H9 (cell line): Measurements from ENCODE around the gene CHD6. TPM values are rescaled to one million over a fixed set of nuclear protein-coding genes. Genes with fewer than 3 reads are reported as not detected.
A peak's percentile ranks its signal among the peaks of the same experiment; 100 is the strongest.

Source experiments
- DNase-seq: peaks from one replicate; pipeline ENCODE4 v3.0.0-alpha.2; 2017
- H2AFZ ChIP-seq: one replicate; pipeline ENCODE4 v1.6.1; 2013; ENCODE audit warnings: mild to moderate bottlenecking, low read length, control low read depth, moderate library complexity
- H2AK5ac ChIP-seq: 2 replicates; pipeline ENCODE4 v1.6.1; 2013; ENCODE audit warnings: low read length, control low read depth, mixed read lengths; ENCODE audit not compliant: insufficient read length
- H2BK120ac ChIP-seq: one replicate; pipeline ENCODE4 v1.6.1; 2013; ENCODE audit warnings: low read depth, mild to moderate bottlenecking, low read length, control low read depth, inconsistent platforms; ENCODE audit not compliant: poor library complexity, severe bottlenecking
- H2BK12ac ChIP-seq: 2 replicates; pipeline ENCODE4 v1.6.1; 2013; ENCODE audit warnings: low read length, control low read depth, mixed read lengths, low read depth; ENCODE audit not compliant: insufficient read length
- H2BK15ac ChIP-seq: 2 replicates; pipeline ENCODE4 v1.6.1; 2013; ENCODE audit warnings: low read depth, low read length, control low read depth
- H2BK20ac ChIP-seq: one replicate; pipeline ENCODE4 v1.6.1; 2013; ENCODE audit warnings: low read depth, mild to moderate bottlenecking, low read length, control low read depth, inconsistent platforms; ENCODE audit not compliant: poor library complexity, severe bottlenecking
- H2BK5ac ChIP-seq: 2 replicates; pipeline ENCODE4 v1.6.1; 2013; ENCODE audit warnings: low read length, control low read depth, mixed read lengths; ENCODE audit not compliant: insufficient read length
- H3K14ac ChIP-seq: 2 replicates; pipeline ENCODE4 v1.6.1; 2013; ENCODE audit warnings: low read length, control low read depth; ENCODE audit not compliant: insufficient read depth
- H3K18ac ChIP-seq: 2 replicates; pipeline ENCODE4 v1.6.1; 2013; ENCODE audit warnings: low read depth, mild to moderate bottlenecking, mixed read lengths, low read length, control low read depth; ENCODE audit not compliant: insufficient read length
- H3K23ac ChIP-seq: 2 replicates; pipeline ENCODE4 v1.6.1; 2013; ENCODE audit warnings: low read length, control low read depth, mixed read lengths, low read depth; ENCODE audit not compliant: insufficient read length
- H3K23me2 ChIP-seq: 2 replicates; pipeline ENCODE4 v1.6.1; 2013; ENCODE audit warnings: low read depth, mild to moderate bottlenecking, mixed read lengths, low read length, control low read depth; ENCODE audit not compliant: insufficient read length, poor library complexity, severe bottlenecking
- H3K27ac ChIP-seq: 2 replicates; pipeline ENCODE4 v1.5.1; 2013; ENCODE audit warnings: low read length, control low read depth, mixed read lengths, low read depth; ENCODE audit not compliant: insufficient read length
- H3K27me3 ChIP-seq: 2 replicates; pipeline ENCODE4 v1.6.1; 2013; ENCODE audit warnings: low read length, control low read depth, inconsistent platforms; ENCODE audit not compliant: insufficient read depth
- H3K4ac ChIP-seq: 2 replicates; pipeline ENCODE4 v1.6.1; 2013; ENCODE audit warnings: low read depth, mild to moderate bottlenecking, control low read depth, inconsistent platforms, low read length, moderate library complexity
- H3K4me1 ChIP-seq: 2 replicates; pipeline ENCODE4 v1.6.1; 2013; ENCODE audit warnings: low read length, control low read depth, inconsistent platforms; ENCODE audit not compliant: insufficient read depth
- H3K4me2 ChIP-seq: 2 replicates; pipeline ENCODE4 v1.6.1; 2013; ENCODE audit warnings: low read length, control low read depth, mixed read lengths; ENCODE audit not compliant: insufficient read length, insufficient read depth
- H3K56ac ChIP-seq: 2 replicates; pipeline ENCODE4 v1.6.1; 2013; ENCODE audit warnings: low read depth, mild to moderate bottlenecking, mixed read lengths, low read length, control low read depth; ENCODE audit not compliant: insufficient read length
- H3K79me1 ChIP-seq: 2 replicates; pipeline ENCODE4 v1.6.1; 2013; ENCODE audit warnings: low read depth, mild to moderate bottlenecking, moderate library complexity, low read length, control low read depth, inconsistent platforms; ENCODE audit not compliant: insufficient read depth, poor library complexity, severe bottlenecking
- H3K79me2 ChIP-seq: 2 replicates; pipeline ENCODE4 v1.6.1; 2013; ENCODE audit warnings: low read length, control low read depth, inconsistent platforms; ENCODE audit not compliant: insufficient read depth
- H3K9ac ChIP-seq: 2 replicates; pipeline ENCODE4 v1.6.1; 2013; ENCODE audit warnings: low read length, control low read depth, mixed read lengths; ENCODE audit not compliant: insufficient read length; ENCODE audit errors: extremely low read depth
- H3K9me3 ChIP-seq: one replicate; pipeline ENCODE4 v1.6.1; 2013; ENCODE audit warnings: low read depth, low read length, inconsistent platforms; ENCODE audit not compliant: control insufficient read depth
- H3T11ph ChIP-seq: one replicate; pipeline ENCODE4 v1.6.1; 2013; ENCODE audit warnings: mild to moderate bottlenecking, low read length, control low read depth, inconsistent platforms
- H4K20me1 ChIP-seq: one replicate; pipeline ENCODE4 v1.6.1; 2013; ENCODE audit not compliant: control insufficient read depth, insufficient read length, insufficient read depth
- H4K5ac ChIP-seq: 2 replicates; pipeline ENCODE4 v1.6.1; 2013; ENCODE audit warnings: low read depth, mild to moderate bottlenecking, mixed read lengths, low read length, control low read depth; ENCODE audit not compliant: insufficient read length
- H4K8ac ChIP-seq: replicated peaks from 2 replicates; pipeline ENCODE4 v1.6.1; 2013; ENCODE audit warnings: low read length, control low read depth, mixed read lengths, low read depth; ENCODE audit not compliant: insufficient read length
- H4K91ac ChIP-seq: 2 replicates; pipeline ENCODE4 v1.6.1; 2013; ENCODE audit warnings: low read depth, mild to moderate bottlenecking, moderate library complexity, mixed read lengths, low read length, control low read depth; ENCODE audit not compliant: insufficient read length
- H3K27ac Mint-ChIP-seq, 3 experiments: 2 replicates in 2 of 3; 3 replicates in 1 of 3; pipeline ENCODE4 v1.8.0; 2020 to 2021; ENCODE audit warnings: mixed read lengths in 3 of 3, mild to moderate bottlenecking in 1 of 3, moderate library complexity in 1 of 3
- H3K27me3 Mint-ChIP-seq: 2 replicates; pipeline ENCODE4 v1.8.0; 2021; ENCODE audit warnings: low read depth, mild to moderate bottlenecking, moderate library complexity, mixed read lengths
- H3K36me3 Mint-ChIP-seq, 3 experiments: 2 replicates in 2 of 3; 3 replicates in 1 of 3; pipeline ENCODE4 v1.8.0; 2020 to 2021; ENCODE audit warnings: low read depth in 3 of 3, mixed read lengths in 3 of 3; ENCODE audit not compliant: insufficient read depth in 1 of 3
- H3K4me1 Mint-ChIP-seq, 2 experiments: 2 replicates each; pipeline ENCODE4 v1.8.0; 2020; ENCODE audit warnings: mixed read lengths in 2 of 2
- H3K4me3 Mint-ChIP-seq, 2 experiments: 2 replicates in 1 of 2; 3 replicates in 1 of 2; pipeline ENCODE4 v1.8.0; 2020 to 2021; ENCODE audit warnings: mild to moderate bottlenecking in 2 of 2, mixed read lengths in 2 of 2, moderate library complexity in 1 of 2
- H3K9me3 Mint-ChIP-seq, 2 experiments: 2 replicates in 1 of 2; 3 replicates in 1 of 2; pipeline ENCODE4 v1.8.0; 2020; ENCODE audit warnings: mild to moderate bottlenecking in 2 of 2, mixed read lengths in 2 of 2, moderate library complexity in 1 of 2
- CTCF ChIP-seq: fragments of 200-600 bp; sonication (generic); conservative IDR thresholded peaks from 3 replicates; pipeline ENCODE4 v1.8.0; 2021; ENCODE audit warnings: antibody characterized with exemption, mild to moderate bottlenecking
- WGBS: extraction: QIAGEN DNeasy Blood & Tissue Kit; methylation state at CpG from one replicate; pipeline ENCODE4 v1.1.7; 2013; ENCODE audit warnings: missing lambda C conversion rate, low lambda C conversion rate, mixed read lengths; ENCODE audit not compliant: insufficient read length; ENCODE audit errors: extremely low coverage; 5-methylcytosine and 5-hydroxymethylcytosine counted together
- total RNA-seq: library from RNA; stranded (reverse); gene quantifications from 2 replicates; pipeline ENCODE4 v1.2.1, GENCODE V29; 2021

The CHD6 gene
- total RNA-seq, 1 experiment from 2014 or later, result 51.5 TPM

- no peak for DNase-seq
- no peak overlapping the region for H2BK12ac ChIP-seq
- no peak overlapping the region for H2BK120ac ChIP-seq
- no peak overlapping the region for H4K8ac ChIP-seq
- Mint-ChIP-seq H3K36me3 (peaks cover 0 to 7% (median 6%) of the 10 kb centered on the region in 3 experiments; a peak in 4 of 7 replicates), H3K27me3 (no peaks in the 10 kb centered on the region), H3K4me3 (no peak overlapping the region), H3K27ac (peak overlapping the region in 1 of 3 experiments; percentile 81; a peak in 1 of 7 replicates), H3K4me1 (peaks cover 43 to 51% of the 10 kb centered on the region in 2 experiments), H3K9me3 (peaks cover 0 to 9% of the 10 kb centered on the region in 2 experiments; a peak in 3 of 5 replicates)
- H3K4ac ChIP-seq, result no peak overlapping the region
- no peak overlapping the region for H3K56ac ChIP-seq
- no peak overlapping the region for H3K18ac ChIP-seq
- H2BK20ac ChIP-seq, result no peak overlapping the region
- H3K9ac ChIP-seq, result no peak overlapping the region
- H3K4me2 ChIP-seq, result no peak overlapping the region
- H2AFZ ChIP-seq, result no peak overlapping the region
- H3K79me2 ChIP-seq, result peaks cover 28% of the 10 kb centered on the region; the same call in 1 of the 2 replicates
- no peak overlapping the region for H2BK15ac ChIP-seq
- peaks cover 7% of the 10 kb centered on the region for H3K79me1 ChIP-seq
- no peak overlapping the region for H4K91ac ChIP-seq
- H3K27ac ChIP-seq, result no peak overlapping the region
- H3K23me2 ChIP-seq, result no peaks in the 10 kb centered on the region
- H3K23ac ChIP-seq, result no peak overlapping the region
- no peaks in the 10 kb centered on the region for H3K27me3 ChIP-seq
- no peak overlapping the region for H3K14ac ChIP-seq
- H4K5ac ChIP-seq, result no peak overlapping the region
- no peak overlapping the region for H2AK5ac ChIP-seq
- H4K20me1 ChIP-seq, result peaks cover 2% of the 10 kb centered on the region
- no peaks in the 10 kb centered on the region for H3K9me3 ChIP-seq
- H3T11ph ChIP-seq, result no peak overlapping the region
- WGBS, result no CpG with 5 or more reads among the region's 3 CpGs
- H2BK5ac ChIP-seq, result no peak overlapping the region
- peaks cover 2% of the 10 kb centered on the region; the same call in 1 of the 2 replicates for H3K4me1 ChIP-seq
- TF ChIP-seq CTCF, result no peak
Measured at GRCh38 chr20:41575412-41575811, 42.8 kb downstream of the CHD6 start.
